H1 (cell line): ENCODE data around the gene PTBP3. TPM values are rescaled to one million over a fixed set of nuclear protein-coding genes. Genes with fewer than 3 reads are reported as not detected.

ENCODE experiments used
- CTCF ChIA-PET: fragments of 300-600 bp; sonication (Branson Sonifier 250); formaldehyde crosslinking; loops from one replicate; lab custom pipeline; 2021; ENCODE audit not compliant: partially characterized antibody; lab: Charles Lee
- POLR2A ChIA-PET: fragments of 300-600 bp; sonication (Branson Sonifier 250); formaldehyde crosslinking; loops from one replicate; lab custom pipeline; 2021; ENCODE audit warnings: inconsistent platforms; ENCODE audit not compliant: partially characterized antibody; lab: Charles Lee
- DNase-seq, 2 experiments: peaks; one replicate each; pipeline versions ENCODE4 v3.0.0 to v3.0.0-alpha.2; 2010 to 2022; ENCODE audit warnings: low spot score in 2 of 2, low read depth in 1 of 2, mixed read lengths in 1 of 2
- FAIRE-seq: peaks from 2 replicates; lab custom pipeline; 2011; peaks lifted over from hg19 to GRCh38; lab: Jason Lieb, UNC
- H2AFZ ChIP-seq: 2 replicates; pipeline ENCODE4 v1.8.1; 2012; ENCODE audit warnings: low read length, inconsistent platforms
- H2AK5ac ChIP-seq: 2 replicates; pipeline ENCODE4 v1.6.1; 2013; ENCODE audit warnings: low read depth, low read length
- H2BK120ac ChIP-seq: replicated peaks from 2 replicates; pipeline ENCODE3; 2013; ENCODE audit warnings: low read depth, low read length, inconsistent platforms
- H2BK12ac ChIP-seq: 2 replicates; pipeline ENCODE4 v1.6.1; 2013; ENCODE audit warnings: low read depth, low read length
- H2BK15ac ChIP-seq: 2 replicates; pipeline ENCODE4 v1.6.1; 2013; ENCODE audit warnings: low read length
- H2BK20ac ChIP-seq: 2 replicates; pipeline ENCODE4 v1.6.1; 2013; ENCODE audit warnings: low read length
- H2BK5ac ChIP-seq: 2 replicates; pipeline ENCODE4 v1.6.1; 2013; ENCODE audit warnings: low read depth, low read length
- H3K14ac ChIP-seq: 2 replicates; pipeline ENCODE4 v1.6.1; 2013; ENCODE audit warnings: inconsistent platforms; ENCODE audit not compliant: insufficient read length
- H3K18ac ChIP-seq: 2 replicates; pipeline ENCODE4 v1.6.1; 2013; ENCODE audit warnings: low read length; ENCODE audit errors: extremely low read depth
- H3K23ac ChIP-seq: 2 replicates; pipeline ENCODE4 v1.6.1; 2013; ENCODE audit warnings: inconsistent platforms; ENCODE audit not compliant: insufficient read length
- H3K23me2 ChIP-seq: 2 replicates; pipeline ENCODE4 v1.6.1; 2013; ENCODE audit warnings: low read depth, low read length
- H3K27ac ChIP-seq: 2 replicates; pipeline ENCODE4 v1.6.1; 2011; ENCODE audit warnings: low read depth, low read length, inconsistent platforms
- H3K27me3 ChIP-seq, 4 experiments: replicated peaks in 1 of 4; 1 replicate in 1 of 4; 2 replicates in 3 of 4; pipeline versions ENCODE4 v1.6.1 to v1.8.1; 2011 to 2013; ENCODE audit warnings: low read length in 3 of 4, mild to moderate bottlenecking in 3 of 4, inconsistent platforms in 2 of 4, mixed read lengths in 2 of 4, moderate library complexity in 1 of 4; ENCODE audit not compliant: control insufficient read depth in 3 of 4, insufficient read depth in 3 of 4; ENCODE audit errors: extremely low read depth in 1 of 4
- H3K36me3 ChIP-seq, 4 experiments: 2 replicates each; pipeline versions ENCODE4 v1.6.1 to v1.8.1; 2011 to 2013; ENCODE audit warnings: mild to moderate bottlenecking in 4 of 4, low read length in 3 of 4, moderate library complexity in 2 of 4, control low read depth in 1 of 4, inconsistent platforms in 1 of 4; ENCODE audit not compliant: insufficient read depth in 4 of 4, control insufficient read depth in 2 of 4
- H3K4ac ChIP-seq: replicated peaks from 2 replicates; pipeline ENCODE3; 2013; ENCODE audit warnings: low read length, low read depth, mixed read lengths, inconsistent platforms; ENCODE audit not compliant: insufficient read length
- H3K4me1 ChIP-seq, 4 experiments: replicated peaks in 1 of 4; 1 replicate in 1 of 4; 2 replicates in 3 of 4; pipeline versions ENCODE4 v1.6.1 to v1.8.1; 2011 to 2013; ENCODE audit warnings: low read length in 3 of 4, inconsistent platforms in 2 of 4, mixed read lengths in 1 of 4; ENCODE audit not compliant: insufficient read depth in 4 of 4, control insufficient read depth in 3 of 4
- H3K4me2 ChIP-seq, 2 experiments: 2 replicates each; pipeline versions ENCODE4 v1.6.1 to v1.8.1; 2011 to 2013; ENCODE audit warnings: low read depth in 2 of 2, low read length in 2 of 2, control low read depth in 1 of 2, inconsistent platforms in 1 of 2, mild to moderate bottlenecking in 1 of 2; ENCODE audit not compliant: insufficient read depth in 1 of 2
- H3K4me3 ChIP-seq, 4 experiments: fragments of 200-600, 300-600 bp in 1 of 4; sonication (generic), shearing (Covaris generic), sonication (Bioruptor Twin) in 1 of 4; 2 replicates each; pipeline versions ENCODE4 v1.5.1 to v1.8.1; 2011 to 2016; ENCODE audit warnings: low read length in 4 of 4, low read depth in 3 of 4, control low read depth in 2 of 4, inconsistent platforms in 2 of 4, mild to moderate bottlenecking in 2 of 4, mixed read lengths in 1 of 4, moderate library complexity in 1 of 4; ENCODE audit not compliant: insufficient read depth in 2 of 4; ENCODE audit errors: extremely low read depth in 1 of 4
- H3K56ac ChIP-seq: replicated peaks from 2 replicates; pipeline ENCODE3; 2013; ENCODE audit warnings: low read depth, mild to moderate bottlenecking, mixed read lengths, low read length, inconsistent platforms; ENCODE audit not compliant: insufficient read length
- H3K79me1 ChIP-seq: 2 replicates; pipeline ENCODE4 v1.6.1; 2013; ENCODE audit warnings: low read depth, low read length, control low read depth
- H3K79me2 ChIP-seq, 2 experiments: 2 replicates each; pipeline versions ENCODE4 v1.6.1 to v1.8.1; 2012 to 2013; ENCODE audit warnings: low read length in 2 of 2, mild to moderate bottlenecking in 2 of 2, inconsistent platforms in 1 of 2; ENCODE audit not compliant: insufficient read depth in 2 of 2, control insufficient read depth in 1 of 2
- H3K9ac ChIP-seq, 4 experiments: replicated peaks in 1 of 4; 1 replicate in 1 of 4; 2 replicates in 3 of 4; pipeline versions ENCODE4 v1.6.1 to v1.8.1; 2011 to 2013; ENCODE audit warnings: low read depth in 3 of 4, low read length in 3 of 4, control low read depth in 2 of 4, mild to moderate bottlenecking in 2 of 4, moderate library complexity in 2 of 4, inconsistent platforms in 1 of 4; ENCODE audit errors: extremely low read depth in 1 of 4
- H3K9me3 ChIP-seq, 2 experiments: 2 replicates each; pipeline versions ENCODE4 v1.6.1 to v1.8.1; 2012 to 2013; ENCODE audit warnings: mild to moderate bottlenecking in 2 of 2, moderate library complexity in 2 of 2, control low read depth in 1 of 2, inconsistent platforms in 1 of 2, low read depth in 1 of 2, low read length in 1 of 2, mixed read lengths in 1 of 2; ENCODE audit not compliant: insufficient read depth in 2 of 2
- H4K20me1 ChIP-seq, 2 experiments: replicated peaks in 1 of 2; 2 replicates each; pipeline versions ENCODE3 to v1.8.1; 2011 to 2013; ENCODE audit warnings: inconsistent platforms in 2 of 2, low read length in 2 of 2, mild to moderate bottlenecking in 1 of 2; ENCODE audit not compliant: insufficient read depth in 2 of 2, control insufficient read depth in 1 of 2
- H4K5ac ChIP-seq: 2 replicates; pipeline ENCODE4 v1.6.1; 2013; ENCODE audit warnings: low read length, low read depth, mixed read lengths, inconsistent platforms; ENCODE audit not compliant: insufficient read length
- H4K8ac ChIP-seq: 2 replicates; pipeline ENCODE4 v1.8.0; 2013; ENCODE audit warnings: mild to moderate bottlenecking, moderate library complexity, low read length, inconsistent platforms; ENCODE audit not compliant: insufficient read depth; ENCODE audit errors: extremely low read depth
- H4K91ac ChIP-seq: replicated peaks from 2 replicates; pipeline ENCODE3; 2013; ENCODE audit warnings: low read length, mixed read lengths, inconsistent platforms; ENCODE audit not compliant: insufficient read length
- CREB1 ChIP-seq: IDR thresholded peaks from 2 replicates; pipeline ENCODE4 v1.6.1; 2012; ENCODE audit warnings: inconsistent platforms
- EP300 ChIP-seq, 2 experiments: IDR thresholded peaks; 1 replicate in 1 of 2; 2 replicates in 1 of 2; pipeline ENCODE4 v1.6.1; 2011 to 2012; ENCODE audit warnings: low read depth in 2 of 2, low read length in 2 of 2, mild to moderate bottlenecking in 2 of 2, borderline replicate concordance in 1 of 2, inconsistent platforms in 1 of 2, moderate library complexity in 1 of 2
- JUN ChIP-seq: IDR thresholded peaks from 2 replicates; pipeline ENCODE4 v1.6.1; 2011; ENCODE audit warnings: low read depth, mild to moderate bottlenecking, improper control_type of control experiment, low read length
- JUND ChIP-seq: IDR thresholded peaks from 2 replicates; pipeline ENCODE4 v1.6.1; 2011; ENCODE audit warnings: mild to moderate bottlenecking, improper control_type of control experiment, low read length
- KDM1A ChIP-seq: fragments of 200-600, 300-600 bp; sonication (generic); IDR thresholded peaks from 2 replicates; pipeline ENCODE4 v1.7.1; 2016; ENCODE audit warnings: mild to moderate bottlenecking, low read length, borderline replicate concordance
- PHF8 ChIP-seq: fragments of 200-600 bp; sonication (generic); conservative IDR thresholded peaks from 2 replicates; pipeline ENCODE4 v1.7.1; 2012; ENCODE audit warnings: low read depth, mild to moderate bottlenecking, inconsistent platforms, low read length, moderate library complexity
- POLR2AphosphoS5 ChIP-seq: IDR thresholded peaks from 2 replicates; pipeline ENCODE4 v1.6.1; 2011; ENCODE audit warnings: low read depth, low read length
- POU5F1 ChIP-seq: IDR thresholded peaks from 2 replicates; pipeline ENCODE4 v1.6.1; 2011; ENCODE audit warnings: low read depth, mild to moderate bottlenecking, low read length, moderate library complexity
- RBBP5 ChIP-seq: IDR thresholded peaks from 2 replicates; pipeline ENCODE4 v1.7.1; 2012; ENCODE audit warnings: low read depth, mild to moderate bottlenecking, inconsistent platforms, low read length, moderate library complexity, borderline replicate concordance
- SAP30 ChIP-seq: fragments of 300-600 bp; sonication (generic); IDR thresholded peaks from 2 replicates; pipeline ENCODE4 v1.7.1; 2012; ENCODE audit warnings: low read length, moderate library complexity, mild to moderate bottlenecking, inconsistent platforms; ENCODE audit not compliant: insufficient read depth, insufficient replicate concordance
- SP4 ChIP-seq: IDR thresholded peaks from 2 replicates; pipeline ENCODE4 v1.6.1; 2012; ENCODE audit warnings: low read length, inconsistent platforms
- YY1 ChIP-seq: IDR thresholded peaks from 2 replicates; pipeline ENCODE4 v1.6.1; 2011; ENCODE audit warnings: low read depth, mild to moderate bottlenecking, low read length
- WGBS, 2 experiments: shearing (Covaris generic) in 1 of 2; methylation state at CpG; one replicate each; pipeline versions ENCODE4 v1.1.6 to v1.1.7; 2013 to 2015; ENCODE audit warnings: low lambda C conversion rate in 2 of 2, mixed read lengths in 2 of 2, inconsistent platforms in 1 of 2, low coverage in 1 of 2, missing lambda C conversion rate in 1 of 2; ENCODE audit not compliant: insufficient replicate concordance in 2 of 2, insufficient coverage in 1 of 2, insufficient read length in 1 of 2; ENCODE audit errors: extremely low coverage in 1 of 2, missing lambda C conversion rate in 1 of 2; 5-methylcytosine and 5-hydroxymethylcytosine counted together
- polyA plus RNA-seq, 7 experiments: library from polyadenylated mRNA; depleted of rRNA in 3 of 7; stranded (reverse) in 5 of 7; unstranded in 2 of 7; fragments of >200 nt in 5 of 7; fragments of 200-250 nt in 2 of 7; gene quantifications; 1 replicate in 5 of 7; 2 replicates in 1 of 7; 4 replicates in 1 of 7; pipeline versions ENCODE4 v1.2.1 to v1.2.3, GENCODE V29; 2011 to 2013; ENCODE audit warnings: missing spikeins in 2 of 7, mixed read lengths in 2 of 7
- total RNA-seq: library from RNA; stranded (reverse); fragmentation: NEBNext Ultra II Directional; extraction: Animal tissue kit (Norgen Biotek cat#: 25700); gene quantifications from 2 replicates; pipeline ENCODE4 v1.2.1, GENCODE V29; 2021

Gene PTBP3
- total and polyA plus RNA-seq, 2 of the 8 experiments (the other 6 are each of a cell fraction or from before 2014, with no cell fraction given), result 51.0 to 124 TPM

DNA sequence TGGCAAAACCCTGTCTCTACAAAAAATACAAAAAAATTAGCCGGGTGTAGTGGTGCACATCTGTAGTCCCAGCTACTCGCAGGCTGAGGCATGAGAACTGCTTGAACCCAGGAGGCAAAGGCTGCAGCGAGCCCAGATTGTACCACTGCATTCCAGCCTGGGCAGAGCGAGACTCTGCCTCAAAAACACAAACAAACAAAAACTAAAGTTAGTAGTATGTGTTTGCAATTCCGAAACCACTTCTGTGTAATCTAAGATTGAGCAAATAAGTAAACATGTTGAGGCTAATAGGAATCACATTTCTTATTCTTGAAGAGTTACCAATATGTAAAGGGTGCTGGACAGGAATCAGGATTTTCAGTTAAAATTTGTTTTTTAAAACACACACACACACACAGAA is 88.3 kb downstream of the PTBP3 start:
- CTCF ChIA-PET, result interaction anchor here (0.6 to 1.0 kb wide), 2 partner anchors 22 to 95 kb away, joined by 3 read pairs; no protein-coding TSS in a partner anchor
- Histone ChIP-seq H3K9me3 (no peaks in the 10 kb centered on the region), H3K9ac (no peak overlapping the region), H4K5ac (no peak overlapping the region), H2BK5ac (no peak overlapping the region), H3K27me3 (no peaks in the 10 kb centered on the region), H2BK120ac (no peak overlapping the region), H3K4me1 (no peaks in the 10 kb centered on the region), H3K18ac (no peak overlapping the region), H3K4me2 (no peak overlapping the region), H3K56ac (no peak overlapping the region), H2BK15ac (no peak overlapping the region), H4K8ac (no peak overlapping the region), H2AK5ac (no peak overlapping the region), H3K79me1 (no peaks in the 10 kb centered on the region), H2BK20ac (no peak overlapping the region), H3K4me3 (no peak overlapping the region), H3K23ac (no peak overlapping the region), H3K36me3 (no peaks in the 10 kb centered on the region), H4K91ac (no peak overlapping the region), H2BK12ac (no peak overlapping the region), H3K23me2 (no peaks in the 10 kb centered on the region), H3K79me2 (no peaks in the 10 kb centered on the region), H4K20me1 (peaks cover 0 to under 1% of the 10 kb centered on the region in 2 experiments), H2AFZ (no peak overlapping the region), H3K14ac (no peak overlapping the region), H3K4ac (no peak overlapping the region), H3K27ac (no peak overlapping the region)
- FAIRE-seq (no peak), DNase-seq (no peak)
- POLR2A ChIA-PET, result no interaction called here
- 87% methylated on average over 5 of the region's 5 CpGs; no CpG with 5 or more reads in 1 of the 2 experiments for WGBS, 2 experiments
- no peak for TF ChIP-seq PHF8
- no peak for TF ChIP-seq POU5F1
- no peak for TF ChIP-seq RBBP5
- TF ChIP-seq JUND, result no peak
- no peak for TF ChIP-seq SAP30
- TF ChIP-seq JUN, result no peak
- TF ChIP-seq CREB1, result no peak
- no peak for TF ChIP-seq POLR2AphosphoS5
- TF ChIP-seq YY1, result no peak
- TF ChIP-seq SP4, result no peak
- TF ChIP-seq EP300 (IDR thresholded peaks at IDR 0.05; ENCODE audit: borderline replicate concordance in 1 of 2, low read depth in 2 of 2, low read length in 2 of 2), result no peak
- no peak for TF ChIP-seq KDM1A
